COLO668 (cell line): Measurements from ENCODE around the gene DPF3.

Experiments used
- DNase-seq: peaks from one replicate; lab custom pipeline; 2025; ENCODE audit not compliant: unreplicated experiment; lab: John Stamatoyannopoulos, UW

Gene DPF3

DNA sequence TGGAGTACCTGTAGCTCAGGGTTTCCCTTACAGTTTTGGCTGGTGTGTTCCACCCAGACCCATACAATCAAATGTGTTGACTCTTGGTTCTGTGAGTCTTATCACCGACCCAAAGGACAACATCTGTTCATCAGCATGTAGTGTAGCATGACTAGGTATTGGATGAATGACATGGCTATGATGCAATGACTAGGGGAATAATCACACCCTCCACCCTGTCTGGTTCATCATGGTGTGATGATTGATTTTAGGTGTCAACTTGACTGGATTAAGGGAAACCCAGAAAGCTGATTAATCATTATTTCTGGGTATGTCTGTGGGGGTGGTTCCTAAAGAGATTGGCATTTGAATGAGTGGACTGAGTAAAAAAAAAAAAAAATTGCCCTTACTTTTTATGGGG lies 311.3 kb downstream of the DPF3 start:
- DNase-seq: no peak

DNA sequence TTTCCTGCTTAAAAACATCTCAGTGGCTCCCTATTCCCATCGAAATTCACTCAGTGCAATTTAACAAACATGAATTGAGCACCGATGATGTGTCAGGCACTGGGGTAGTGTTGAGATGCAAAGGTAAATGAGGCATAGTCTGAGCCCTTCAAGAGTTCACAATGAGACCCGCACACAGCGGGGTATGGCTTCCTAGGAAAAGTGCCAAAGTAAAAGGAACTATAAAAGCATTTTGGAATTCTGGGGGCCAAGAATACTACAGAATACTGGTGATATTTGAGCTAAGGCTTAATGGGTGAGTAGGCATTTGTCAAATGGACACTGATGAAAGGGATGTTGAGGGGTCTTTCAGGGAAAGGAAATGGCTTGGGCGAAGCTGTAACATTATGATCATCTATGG lies 315.4 kb downstream of the DPF3 start:
- DNase-seq: no peak

DNA sequence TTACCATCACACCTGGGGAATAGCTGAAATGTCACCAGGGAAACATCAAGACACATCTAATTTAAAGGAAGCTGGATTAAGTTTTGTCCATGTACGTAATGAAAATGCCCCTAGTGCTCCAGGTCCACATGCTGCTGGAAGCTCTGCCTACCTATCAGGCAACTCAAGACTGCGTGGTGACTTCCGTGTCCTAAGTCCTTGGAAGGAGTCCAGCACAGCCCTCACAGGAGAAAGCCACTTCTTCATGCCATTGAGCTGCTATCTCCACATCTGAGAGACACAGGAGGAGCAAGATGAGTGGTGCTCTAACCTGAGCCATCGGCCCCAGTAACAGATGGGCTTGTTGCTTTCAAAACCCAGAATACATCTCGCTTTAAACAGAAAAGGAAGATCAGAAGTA lies 316.4 kb downstream of the DPF3 start:
- no peak for DNase-seq

DNA sequence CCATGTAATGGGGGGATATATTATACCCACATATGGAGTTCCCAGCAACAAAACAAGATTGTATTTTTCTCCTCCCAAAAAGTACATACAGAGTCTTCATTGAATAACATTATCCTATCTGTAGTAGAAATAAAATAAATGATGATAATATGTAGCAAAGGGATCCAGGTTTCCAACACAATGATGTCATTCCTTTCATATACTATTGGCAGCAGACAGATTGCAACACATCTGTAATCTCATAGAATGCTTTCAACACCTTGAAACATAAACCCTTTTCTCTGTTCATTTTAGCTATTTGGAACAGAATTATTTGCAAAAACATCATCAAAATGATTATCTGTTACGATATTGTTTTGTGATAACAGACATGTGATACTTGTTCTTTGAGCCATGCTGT lies 317.6 kb downstream of the DPF3 start:
- no peak for DNase-seq

DNA sequence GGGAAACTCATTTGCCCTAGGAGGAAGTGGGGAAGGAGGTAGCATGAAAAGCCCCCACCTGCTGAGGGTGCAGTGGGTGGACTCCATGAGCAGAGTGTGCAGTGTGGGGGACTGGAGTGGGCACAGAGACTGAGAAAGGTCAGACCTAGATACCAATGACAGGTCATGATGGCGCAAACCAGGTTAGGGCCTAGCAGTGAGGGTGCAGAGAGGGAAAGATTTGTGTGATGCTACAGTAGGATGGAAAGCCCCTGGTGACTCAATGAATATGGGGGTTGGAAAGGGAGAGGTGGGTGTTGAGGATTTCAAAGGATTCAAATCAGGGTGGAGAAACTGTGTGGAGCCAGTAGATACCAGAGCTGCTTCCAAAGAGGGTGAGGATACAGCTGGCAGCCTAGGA lies 319.2 kb downstream of the DPF3 start:
- no peak for DNase-seq

DNA sequence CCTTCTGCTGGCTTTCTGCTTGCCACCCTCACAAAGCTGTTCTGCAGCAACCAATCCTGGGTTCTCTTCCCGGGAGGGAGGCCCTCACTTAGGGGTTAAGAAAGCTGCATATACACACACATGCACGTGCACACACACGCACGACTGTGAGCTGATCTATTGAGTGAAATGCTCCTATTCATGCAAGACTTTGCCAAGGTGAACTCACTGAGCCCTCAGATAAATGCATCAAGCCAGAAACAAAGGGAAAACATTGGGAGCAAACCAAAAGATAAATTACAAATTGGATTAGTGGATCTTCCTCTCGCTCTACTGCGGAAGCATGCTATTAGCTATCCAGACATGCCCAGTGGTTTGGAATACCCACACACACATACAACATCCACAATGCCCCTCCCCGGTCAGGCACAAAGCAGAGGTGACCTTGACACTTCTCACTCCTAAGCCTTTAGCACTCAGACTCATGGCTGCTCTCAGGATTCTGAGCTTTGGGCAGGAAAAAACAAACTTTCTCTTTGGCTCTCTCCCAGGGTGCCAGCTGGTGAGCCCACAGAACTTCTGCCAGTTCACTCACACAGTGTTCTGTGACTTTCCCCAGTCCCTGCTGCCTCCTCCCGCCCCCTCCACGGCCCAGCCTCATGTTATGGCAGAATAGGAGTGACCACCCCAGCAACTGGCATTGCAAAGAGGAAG lies 320.0 kb downstream of the DPF3 start:
- DNase-seq: no peak
